NCI-H526 (cell line): Measurements from ENCODE around the gene MACROD1.

Experiments
- DNase-seq, 2 experiments: peaks; one replicate each; lab custom pipeline; 2025; lab: John Stamatoyannopoulos, UW

MACROD1 gene

DNA sequence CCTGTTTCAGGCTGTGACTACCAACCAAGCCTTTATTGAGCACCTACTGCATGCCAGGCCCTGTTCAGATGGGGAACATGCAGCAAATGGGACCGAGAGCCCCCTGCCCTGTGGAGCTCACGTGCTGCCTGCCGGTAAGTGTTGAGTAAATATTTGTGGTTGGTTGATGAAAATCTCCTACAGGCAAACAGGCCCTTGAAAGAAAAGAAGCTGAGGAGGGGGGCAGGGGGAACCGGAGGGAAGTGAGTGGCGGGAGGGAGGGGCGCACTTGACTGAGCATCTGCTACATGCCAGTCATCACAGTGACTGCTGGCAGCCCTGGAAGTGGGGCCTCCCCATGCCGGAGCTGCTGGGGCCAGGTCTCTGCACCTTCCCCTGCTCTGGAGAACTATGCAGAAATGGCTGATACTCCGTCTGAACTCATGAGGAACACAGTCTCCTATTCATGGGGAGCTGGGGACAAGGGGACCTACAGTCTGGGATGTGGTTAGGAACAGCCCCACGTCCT lies 34.2 kb downstream of the MACROD1 start:
- DNase-seq: peak; percentile 38 to 39

DNA sequence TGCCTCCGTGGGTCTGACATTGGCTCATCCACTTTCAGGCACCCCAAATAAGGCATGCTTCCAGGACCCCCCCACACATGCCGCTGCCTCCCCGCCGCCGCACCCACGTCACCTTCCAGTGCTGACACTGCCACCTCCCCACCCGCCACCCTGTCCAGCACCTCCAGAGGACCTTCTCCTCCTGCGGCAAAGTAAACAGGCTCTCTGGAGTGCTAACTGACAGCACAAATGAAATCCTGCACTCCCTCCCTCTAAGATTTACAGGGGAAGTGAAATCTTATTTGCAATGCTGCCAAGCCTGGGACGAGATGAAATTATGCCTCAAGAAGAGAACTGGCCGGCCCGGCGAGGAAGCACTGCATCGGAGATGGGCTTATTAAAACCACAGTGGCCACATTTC lies 35.3 kb downstream of the MACROD1 start:
- DNase-seq: no peak

DNA sequence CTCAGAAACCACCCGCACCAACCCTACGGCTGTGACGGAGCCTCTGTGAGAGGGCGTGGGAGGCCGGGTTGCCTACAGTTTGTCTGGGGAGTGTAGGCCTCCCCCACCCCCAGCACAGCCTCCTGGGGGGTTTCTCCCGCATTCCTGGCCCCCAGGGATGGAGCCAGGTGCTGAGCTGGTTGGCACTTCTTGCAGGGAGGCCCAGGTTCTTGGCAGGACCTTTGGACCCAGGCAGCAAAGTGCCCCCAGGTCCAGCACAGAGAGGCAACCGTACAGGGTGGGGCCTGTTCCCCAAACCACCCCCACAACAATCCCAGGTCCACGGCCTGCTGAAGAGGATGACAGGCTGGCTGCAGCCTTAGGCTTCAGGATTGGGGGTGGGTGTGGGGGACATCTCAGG lies 36.5 kb downstream of the MACROD1 start:
- no peak for DNase-seq

DNA sequence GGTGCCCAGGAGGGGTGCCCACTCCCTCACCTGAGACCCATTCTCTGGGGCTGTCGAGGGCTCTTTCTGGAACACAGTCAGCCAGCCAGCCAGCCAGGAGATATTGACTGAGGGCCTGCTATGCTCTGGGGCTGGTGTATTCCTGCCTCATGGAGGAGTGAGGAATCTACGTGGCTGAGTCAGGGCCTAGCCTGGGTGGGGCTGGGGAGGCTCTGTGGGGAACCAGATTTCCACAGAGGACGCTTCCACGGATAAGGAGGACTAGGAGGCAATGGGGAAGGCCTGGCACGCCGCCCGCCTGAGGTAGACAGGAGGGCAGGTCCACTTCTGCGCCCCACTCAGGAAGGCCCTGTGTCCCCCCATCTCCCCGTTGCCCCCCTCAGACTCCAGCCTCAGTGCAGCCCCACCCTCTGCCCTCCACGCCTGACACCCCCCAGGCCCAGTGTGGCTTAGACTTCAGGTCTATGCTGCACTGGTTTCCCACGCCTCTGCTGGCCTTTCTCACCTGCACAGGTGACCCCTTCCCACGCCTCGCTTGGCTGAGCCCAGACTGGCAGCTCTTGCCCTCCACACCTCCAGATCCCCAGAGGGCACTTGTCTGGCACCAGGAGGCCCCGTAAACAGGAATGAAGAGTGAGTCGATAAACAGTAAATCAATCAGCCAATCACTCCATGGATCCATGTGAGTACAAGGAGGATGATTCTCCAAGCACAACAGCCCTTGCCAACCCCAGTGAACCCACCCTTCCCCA lies 37.5 kb downstream of the MACROD1 start:
- no peak for DNase-seq

DNA sequence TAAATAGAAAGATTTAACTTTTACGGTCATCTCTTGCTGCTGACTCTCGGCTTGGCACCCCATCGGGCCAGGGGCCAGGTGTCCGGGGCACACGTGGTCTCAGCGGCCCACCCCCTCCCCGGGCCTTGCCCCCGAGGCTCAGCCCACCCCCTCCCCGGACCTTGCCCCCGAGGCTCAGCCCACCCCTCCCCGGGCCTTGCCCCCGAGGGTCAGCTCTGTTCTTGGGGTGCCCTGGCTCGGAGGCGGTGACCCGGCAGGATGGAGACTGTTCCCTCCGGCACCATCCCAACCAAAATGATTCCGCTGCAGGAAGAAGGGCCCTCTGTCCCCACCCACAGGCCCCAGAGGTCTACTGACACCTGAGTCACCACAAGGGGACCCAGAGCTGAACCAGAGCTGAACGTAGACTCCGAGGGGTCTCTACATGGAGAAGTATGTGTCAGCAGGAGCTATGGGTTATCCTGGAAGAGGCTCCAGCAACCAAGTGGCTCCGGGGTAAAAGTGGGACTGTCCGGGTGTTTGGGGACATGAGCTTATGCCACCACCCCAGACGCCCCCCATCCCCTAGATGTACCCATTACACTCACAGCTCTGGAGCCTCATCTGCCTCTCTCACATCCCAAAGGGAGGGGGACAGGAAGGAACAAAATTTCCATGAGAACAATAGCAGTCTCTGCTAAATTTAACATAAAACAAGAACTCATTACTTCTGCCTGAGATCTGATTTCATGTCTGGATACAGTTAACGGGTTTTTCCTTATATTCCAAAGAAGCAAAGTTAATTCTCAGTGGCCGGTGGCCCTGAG lies 38.4 kb downstream of the MACROD1 start:
- no peak for DNase-seq

DNA sequence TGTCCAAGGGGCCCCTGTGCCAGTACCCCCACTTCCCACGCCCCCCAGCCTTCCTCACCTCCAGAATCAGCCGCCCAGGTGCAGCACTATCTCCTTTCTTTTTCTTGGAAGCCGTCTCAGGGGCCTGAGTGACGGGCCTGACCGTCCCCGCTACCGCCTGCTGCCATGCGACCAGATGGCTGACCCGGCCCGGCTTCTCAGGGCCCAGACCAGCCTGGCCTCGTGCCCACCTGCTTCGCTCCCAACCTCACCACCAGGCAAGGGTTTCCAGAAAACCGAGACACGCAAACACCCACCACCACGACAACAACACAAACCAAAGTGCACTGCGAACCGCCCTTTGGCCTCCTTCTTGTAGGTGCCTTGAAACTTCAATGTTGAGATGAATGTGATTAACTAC lies 39.1 kb downstream of the MACROD1 start:
- DNase-seq: no peak

DNA sequence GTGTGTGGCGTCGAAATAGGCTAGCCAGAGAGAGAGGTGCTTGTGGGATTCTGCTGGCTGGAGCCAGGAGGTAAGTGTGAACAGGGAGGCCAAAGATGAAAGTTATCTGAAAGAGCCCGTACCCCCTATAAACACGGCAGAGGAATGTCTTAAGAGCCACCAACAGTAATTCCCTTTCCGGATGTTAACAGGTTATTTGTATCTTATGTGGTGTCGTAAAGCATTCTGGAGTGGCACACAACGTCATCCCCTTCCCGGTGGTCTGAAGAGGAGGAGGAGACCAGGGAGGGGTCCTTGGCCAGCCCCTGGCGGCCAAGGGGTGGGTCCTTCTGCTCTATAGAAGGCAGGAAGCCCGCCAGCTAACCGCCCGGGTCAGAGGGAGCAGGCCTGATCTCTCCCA lies 39.5 kb downstream of the MACROD1 start:
- DNase-seq: no peak

DNA sequence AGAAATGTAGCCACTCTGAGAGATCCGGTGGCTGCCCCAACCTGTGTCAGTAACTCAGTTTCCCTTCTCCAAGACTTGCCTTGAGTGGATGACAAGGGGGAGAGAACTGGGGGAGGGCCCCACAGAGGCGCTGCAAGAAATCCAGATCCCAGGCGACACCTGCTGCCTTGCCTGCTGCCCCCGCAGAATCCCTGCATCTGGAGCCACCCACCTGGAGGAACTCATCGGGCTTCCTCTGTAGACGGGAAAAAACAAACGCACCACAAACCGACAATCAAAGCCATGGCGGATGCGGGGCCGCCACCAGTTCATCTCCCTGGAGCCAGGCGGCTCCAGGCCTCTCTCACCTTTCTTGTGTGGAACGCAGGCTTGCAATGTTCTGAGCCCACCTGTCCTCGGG lies 40.2 kb downstream of the MACROD1 start:
- DNase-seq: no peak

DNA sequence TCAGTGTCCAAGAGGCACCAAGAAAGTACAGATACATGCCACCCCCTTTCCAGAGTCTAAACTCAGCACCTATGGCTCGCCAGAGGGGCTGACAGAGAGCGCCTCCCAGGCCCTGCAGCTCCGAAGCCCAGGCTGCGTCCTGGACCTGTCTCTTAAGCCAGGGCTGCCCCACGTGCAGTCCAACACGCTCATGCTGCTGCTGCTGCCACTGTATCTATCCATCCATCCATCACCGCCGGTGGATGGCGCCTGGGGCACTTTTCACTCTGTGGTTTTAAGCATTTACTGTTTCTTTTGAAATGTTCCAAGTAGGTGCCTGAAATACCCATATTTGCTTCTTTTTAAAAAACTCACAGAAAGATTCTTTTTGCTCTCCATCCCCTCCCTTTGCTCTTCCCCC lies 41.8 kb downstream of the MACROD1 start:
- DNase-seq: peak in 1 of 2 experiments; percentile 34

DNA sequence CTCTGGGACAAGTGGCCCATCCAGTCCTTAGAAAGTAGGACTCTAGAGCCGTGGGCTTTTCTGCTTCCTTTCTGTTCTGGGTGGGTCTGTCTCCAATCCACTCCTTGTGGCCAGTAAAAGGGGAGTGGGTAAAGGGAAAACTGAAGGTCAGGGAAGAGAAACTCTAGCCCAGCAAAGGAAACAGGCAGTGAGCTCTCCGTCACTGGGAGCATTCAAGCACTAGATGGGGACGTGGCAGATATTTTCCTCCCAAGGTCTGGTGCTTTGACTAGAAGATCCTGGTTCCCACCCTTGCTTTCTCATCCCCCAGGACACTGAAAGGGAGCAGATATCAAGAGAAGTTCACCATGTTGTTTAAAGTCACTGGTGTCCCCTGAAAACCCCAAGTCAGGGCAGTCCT lies 42.2 kb downstream of the MACROD1 start:
- no peak for DNase-seq

DNA sequence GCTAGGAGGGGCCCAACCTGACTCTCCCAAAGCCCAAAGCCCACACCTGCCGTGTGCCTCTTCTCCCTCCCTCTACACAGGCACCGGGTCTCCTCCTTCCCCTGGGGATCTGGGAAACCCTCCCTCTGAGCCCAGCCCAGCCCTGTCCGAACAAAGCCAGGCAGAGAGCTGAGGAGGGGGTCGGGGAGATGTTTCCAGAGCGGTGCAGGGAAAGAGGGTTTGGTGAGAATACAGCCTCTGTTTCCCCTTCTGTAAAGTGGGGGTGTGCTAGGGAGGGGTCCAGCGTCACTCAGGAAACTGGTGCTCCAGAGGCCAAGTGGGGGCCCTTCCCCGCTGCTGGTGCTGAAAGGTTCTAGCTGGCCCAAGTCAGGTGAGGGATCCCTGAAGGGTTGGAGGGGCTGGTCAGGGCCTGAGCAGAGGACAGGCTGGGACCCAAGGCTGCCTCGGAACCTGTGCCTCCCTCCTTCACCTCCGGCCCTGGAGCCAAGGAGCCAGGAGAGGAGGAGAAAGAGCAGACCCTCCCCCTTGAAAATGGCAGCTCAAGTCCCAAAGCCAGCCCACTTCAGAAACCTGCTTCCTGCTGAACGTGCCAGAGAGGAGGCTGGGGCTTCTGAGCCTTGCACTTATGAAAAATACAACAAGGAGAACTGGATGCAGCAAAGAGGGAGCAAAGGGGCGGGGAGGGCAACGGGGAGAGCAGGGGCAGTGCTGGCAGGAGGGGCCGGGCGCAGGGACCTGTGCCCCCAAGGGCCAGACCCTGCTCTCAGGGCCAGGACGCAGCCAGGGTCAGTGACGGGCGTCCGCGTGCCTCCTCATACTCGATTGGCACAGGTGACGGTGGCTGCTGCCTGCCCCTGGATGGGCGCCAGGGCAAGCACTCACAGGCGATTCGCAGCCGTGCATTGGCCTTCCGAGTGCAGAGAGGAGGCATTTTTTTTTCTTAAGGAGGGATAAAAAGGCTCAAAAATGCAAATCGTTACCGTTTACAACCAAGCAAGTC lies 43.2 kb downstream of the MACROD1 start:
- DNase-seq: peak; percentile 45 to 81

DNA sequence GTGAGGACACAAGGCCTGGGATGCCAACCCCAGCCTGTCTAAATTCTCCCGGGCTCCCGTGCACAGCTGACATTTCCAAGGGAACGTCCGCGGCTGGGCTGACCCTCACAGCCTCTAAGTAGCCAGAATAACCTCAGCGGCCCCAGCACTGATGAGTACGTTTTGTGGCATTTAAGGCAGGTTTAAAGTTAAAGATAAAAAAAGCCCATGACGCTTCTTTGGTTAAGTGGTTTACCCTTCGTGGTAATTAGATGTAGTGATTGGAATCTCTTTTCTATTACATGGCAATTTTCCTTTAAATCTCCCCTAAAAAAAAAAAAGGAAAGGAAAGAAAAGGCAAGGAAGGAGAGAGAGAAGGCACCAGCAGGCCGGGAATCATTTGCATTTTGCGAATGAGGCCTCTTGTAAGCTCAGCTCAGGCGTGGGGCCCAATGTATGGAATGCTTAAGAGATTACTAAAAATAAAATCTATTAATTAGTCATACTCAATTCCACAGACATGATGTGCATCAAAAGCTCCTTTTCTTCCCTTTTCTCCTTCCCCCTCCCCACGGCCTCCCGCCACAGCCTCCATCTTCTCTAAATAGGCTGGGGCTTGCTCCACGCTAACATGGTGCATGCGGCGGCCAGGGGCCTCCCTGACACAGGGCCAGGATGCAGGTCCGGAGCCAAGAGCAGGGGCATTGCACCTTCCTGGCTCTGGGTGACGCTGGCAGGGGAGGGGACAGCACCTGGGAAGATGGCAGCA lies 44.1 kb downstream of the MACROD1 start:
- DNase-seq: peak; percentile 38 to 66

DNA sequence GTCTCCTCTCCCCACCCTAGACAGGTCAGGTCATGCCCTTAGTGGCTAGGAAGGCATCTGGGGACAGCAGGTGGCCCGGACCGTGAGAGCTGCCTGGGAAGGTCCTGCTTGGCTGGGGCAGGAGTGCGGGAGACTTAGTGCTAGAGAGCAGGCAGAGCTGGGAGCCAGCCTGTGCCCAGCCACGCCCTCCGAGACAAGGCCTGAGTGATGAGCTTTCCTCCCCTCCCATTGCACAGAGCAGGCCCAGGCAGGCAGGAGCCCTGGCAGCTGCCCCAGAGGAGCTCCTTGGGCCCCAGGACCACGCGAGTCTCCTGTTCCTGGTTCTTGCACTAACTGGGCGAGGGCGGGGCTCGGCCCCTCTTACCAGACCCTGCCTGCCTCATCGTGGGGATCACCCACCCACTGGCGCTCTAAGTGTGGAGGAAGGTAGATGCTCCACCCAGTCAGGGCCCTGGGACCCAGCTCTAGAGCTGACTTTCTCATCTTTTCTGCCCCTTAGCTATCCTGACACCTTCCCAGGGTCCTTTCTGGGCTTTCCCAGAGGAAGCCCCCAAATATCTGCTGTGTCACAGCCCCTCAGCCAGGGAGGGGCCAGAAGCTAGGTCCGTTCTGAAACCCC lies 44.9 kb downstream of the MACROD1 start:
- DNase-seq: peak; percentile 70 to 94

DNA sequence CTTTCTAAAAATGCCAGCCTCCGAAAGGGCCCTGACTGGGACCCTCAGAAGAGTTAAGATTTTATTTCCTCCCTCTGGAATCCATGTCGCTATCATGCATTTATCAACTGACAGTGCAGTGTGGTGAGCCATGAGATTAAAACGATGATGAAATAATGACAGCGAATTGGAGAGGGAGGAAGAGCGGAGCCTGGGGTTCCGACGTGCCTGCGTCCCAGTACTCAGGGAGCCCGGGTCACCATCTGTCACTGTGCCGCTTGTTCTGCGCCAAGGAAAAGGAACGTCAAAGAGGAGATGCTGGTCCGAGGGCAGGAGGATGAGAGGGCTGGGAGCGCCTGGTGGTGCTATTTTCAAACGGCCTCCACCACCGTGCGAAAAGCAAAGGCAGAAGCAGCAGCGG lies 46.2 kb downstream of the MACROD1 start:
- no peak for DNase-seq

DNA sequence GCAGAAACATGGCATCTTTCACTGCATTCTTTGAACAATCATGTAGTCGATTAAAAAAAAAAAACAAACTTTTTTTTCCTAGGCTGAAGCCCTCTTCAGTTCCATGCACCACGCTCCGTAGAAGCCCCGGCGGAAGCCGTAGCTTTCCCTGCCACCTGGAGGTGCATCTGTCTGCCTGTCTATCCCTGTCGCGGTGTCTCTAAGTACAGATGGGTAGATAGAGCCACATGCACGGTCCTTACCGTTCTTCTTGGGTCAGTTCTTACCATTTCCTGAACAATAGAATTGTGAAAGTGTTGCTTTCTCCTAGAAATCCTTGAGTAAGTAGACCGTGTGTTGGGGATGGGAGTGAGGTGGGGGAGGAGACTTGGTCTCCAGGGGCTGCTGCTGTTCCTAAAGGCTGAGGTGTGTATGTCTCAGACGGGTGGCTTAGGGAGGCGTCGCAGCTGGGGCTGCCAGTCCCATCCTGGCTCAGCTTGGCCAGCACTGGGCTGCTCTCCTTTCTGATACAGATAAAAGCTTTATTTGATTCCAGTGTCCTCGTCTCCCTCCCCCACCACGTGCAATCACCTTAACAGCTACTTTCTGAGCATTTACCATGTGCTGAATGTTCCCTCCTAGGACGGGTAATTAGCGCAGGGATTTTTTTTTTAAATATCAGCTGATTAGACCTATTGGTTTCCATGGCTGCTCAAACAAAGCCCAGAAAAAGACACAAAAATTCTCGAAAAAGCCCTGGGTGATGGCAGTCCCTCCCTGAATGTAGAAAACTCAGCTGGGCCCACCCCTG lies 46.8 kb downstream of the MACROD1 start:
- no peak for DNase-seq

DNA sequence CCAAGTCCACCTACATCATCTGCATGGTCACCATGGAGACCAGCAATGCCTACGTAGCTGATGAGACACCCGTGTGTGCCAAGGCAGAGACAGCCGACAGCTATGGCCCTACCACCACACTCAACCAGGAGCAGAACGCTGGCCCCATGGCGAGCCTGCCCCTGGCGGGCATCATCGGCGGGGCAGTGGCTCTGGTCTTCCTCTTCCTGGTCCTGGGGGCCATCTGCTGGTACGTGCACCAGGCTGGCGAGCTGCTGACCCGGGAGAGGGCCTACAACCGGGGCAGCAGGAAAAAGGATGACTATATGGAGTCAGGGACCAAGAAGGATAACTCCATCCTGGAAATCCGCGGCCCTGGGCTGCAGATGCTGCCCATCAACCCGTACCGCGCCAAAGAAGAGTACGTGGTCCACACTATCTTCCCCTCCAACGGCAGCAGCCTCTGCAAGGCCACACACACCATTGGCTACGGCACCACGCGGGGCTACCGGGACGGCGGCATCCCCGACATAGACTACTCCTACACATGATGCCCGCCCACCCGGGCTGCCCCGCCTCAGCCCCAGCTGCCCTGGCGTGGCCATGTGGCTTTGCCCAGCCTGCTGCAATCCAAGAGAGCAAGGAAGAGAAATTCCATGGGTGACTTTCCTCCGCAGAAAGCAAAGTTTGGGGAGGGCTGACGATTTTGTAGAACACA lies 48.0 kb downstream of the MACROD1 start:
- no peak for DNase-seq

DNA sequence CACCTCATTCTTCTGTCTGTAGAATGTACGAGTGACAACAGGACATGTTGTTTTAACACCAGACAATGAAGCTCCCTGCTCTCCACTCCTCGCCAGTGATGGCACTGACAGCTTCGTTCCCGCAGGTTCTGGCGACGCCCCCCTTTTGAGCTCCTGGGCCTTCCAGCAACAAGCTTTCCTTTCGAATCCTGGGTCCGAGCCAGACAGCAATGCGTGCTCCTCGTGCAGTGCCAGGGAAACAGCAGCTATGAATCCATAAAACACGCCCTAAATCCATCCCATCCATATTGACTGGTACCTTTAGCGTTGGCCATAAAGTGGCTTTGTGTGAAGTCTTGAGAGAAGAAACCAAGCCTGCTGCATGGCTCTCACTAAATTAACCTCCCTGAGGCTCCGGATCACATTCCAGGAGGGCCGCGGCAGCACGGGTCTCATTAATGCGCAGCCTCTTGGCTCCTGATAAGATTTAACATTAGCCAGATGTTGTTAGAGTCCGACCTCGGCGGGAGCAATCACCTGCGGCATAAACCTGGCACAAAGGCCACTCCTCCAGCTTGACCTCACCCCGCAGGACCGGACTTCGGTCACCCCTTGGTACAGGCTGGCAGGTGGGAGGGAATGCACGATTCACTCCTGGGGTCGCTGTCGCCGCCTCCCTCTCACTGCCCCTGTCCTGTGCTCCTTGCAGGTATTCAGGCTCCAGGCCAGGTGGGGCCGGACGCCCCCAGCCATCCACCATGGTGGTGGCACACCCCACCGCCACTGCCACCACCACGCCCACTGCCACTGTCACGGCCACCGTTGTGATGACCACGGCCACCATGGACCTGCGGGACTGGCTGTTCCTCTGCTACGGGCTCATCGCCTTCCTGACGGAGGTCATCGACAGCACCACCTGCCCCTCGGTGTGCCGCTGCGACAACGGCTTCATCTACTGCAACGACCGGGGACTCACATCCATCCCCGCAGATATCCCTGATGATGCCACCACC lies 50.1 kb downstream of the MACROD1 start:
- DNase-seq: no peak

DNA sequence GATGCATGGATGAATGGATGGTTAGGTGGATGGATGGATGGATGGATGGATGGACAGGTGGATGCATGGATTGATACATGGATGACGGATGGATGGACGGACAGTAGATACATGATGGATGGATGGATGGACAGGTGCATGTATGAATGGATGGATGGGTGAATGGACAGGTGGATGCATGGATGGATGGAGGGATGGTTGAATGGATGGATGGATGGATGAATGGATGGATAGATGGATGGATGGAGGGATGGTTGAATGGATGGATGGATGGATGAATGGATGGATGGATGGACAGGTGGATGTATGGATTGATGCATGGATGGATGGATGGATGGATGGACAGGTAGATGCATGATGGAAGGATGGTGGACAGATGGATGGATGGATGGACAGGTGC lies 51.7 kb downstream of the MACROD1 start:
- no peak for DNase-seq
